BE2C (cell line): ENCODE data around the gene ATN1.

Experiments used
- DNase-seq: peaks from one replicate; pipeline ENCODE4 v3.0.0-alpha.2; 2020
- H3K27me3 ChIP-seq: fragments of 250-450 bp; sonication (Bioruptor Pico); 2 replicates; pipeline ENCODE4 v1.5.1; 2020; ENCODE audit warnings: mild to moderate bottlenecking
- H3K36me3 ChIP-seq: fragments of 250-450 bp; sonication (Bioruptor Pico); 2 replicates; pipeline ENCODE4 v1.5.1; 2020; ENCODE audit warnings: mild to moderate bottlenecking
- H3K4me1 ChIP-seq: fragments of 250-450 bp; sonication (Bioruptor Pico); 2 replicates; pipeline ENCODE4 v1.5.1; 2020
- H3K4me3 ChIP-seq: 2 replicates; pipeline ENCODE4 v1.5.1; 2011; ENCODE audit warnings: low read depth, low read length
- H3K9me3 ChIP-seq: fragments of 250-450 bp; sonication (Bioruptor Pico); 2 replicates; pipeline ENCODE4 v1.5.1; 2020
- TF ChIP-seq, protein P1 (sequence below): IDR thresholded peaks from 2 replicates; pipeline ENCODE4 v1.5.1; 2012; ENCODE audit warnings: mild to moderate bottlenecking, low read depth, low read length

Gene ATN1

DNA sequence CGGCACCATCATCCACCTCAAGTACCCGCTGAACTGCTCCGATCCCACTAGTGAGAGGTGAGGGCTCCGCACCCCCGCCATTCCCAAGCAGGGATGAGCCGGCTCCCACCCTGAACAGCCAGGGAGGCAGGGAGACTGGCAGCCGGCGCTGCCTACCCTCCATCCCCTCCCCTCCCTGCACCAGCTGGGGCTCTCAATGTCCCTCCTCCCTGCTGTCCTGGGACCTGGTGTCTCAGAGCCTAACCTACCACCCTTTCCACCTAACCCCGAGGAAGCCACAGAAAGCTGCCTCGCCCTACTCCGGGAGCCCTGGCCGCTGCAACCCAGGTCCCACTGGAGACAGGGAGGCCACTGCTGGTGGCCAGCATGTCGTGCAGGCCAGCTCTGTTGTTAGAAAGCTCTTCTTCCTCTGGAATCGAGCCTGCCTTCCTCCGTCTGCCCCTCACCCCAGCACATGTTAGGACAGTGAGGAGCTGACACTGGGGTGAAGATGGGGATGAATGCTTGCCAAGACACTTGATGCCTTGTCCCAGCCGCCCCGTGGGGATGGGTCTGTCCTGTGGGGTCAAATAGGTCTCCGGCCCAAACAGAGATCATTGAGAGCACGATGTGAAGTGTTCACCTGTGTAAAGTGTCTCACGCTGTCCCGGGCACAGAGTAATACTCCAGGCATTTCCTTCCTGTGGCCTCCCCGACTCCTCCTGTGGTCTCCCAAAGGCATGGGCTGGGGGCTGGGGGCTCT lies 24.5 kb downstream of the ATN1 start:
- H3K36me3 ChIP-seq: no peaks in the 10 kb centered on the region
- no peaks in the 10 kb centered on the region for H3K27me3 ChIP-seq
- no peaks in the 10 kb centered on the region for H3K9me3 ChIP-seq
- TF ChIP-seq, protein P1, sequence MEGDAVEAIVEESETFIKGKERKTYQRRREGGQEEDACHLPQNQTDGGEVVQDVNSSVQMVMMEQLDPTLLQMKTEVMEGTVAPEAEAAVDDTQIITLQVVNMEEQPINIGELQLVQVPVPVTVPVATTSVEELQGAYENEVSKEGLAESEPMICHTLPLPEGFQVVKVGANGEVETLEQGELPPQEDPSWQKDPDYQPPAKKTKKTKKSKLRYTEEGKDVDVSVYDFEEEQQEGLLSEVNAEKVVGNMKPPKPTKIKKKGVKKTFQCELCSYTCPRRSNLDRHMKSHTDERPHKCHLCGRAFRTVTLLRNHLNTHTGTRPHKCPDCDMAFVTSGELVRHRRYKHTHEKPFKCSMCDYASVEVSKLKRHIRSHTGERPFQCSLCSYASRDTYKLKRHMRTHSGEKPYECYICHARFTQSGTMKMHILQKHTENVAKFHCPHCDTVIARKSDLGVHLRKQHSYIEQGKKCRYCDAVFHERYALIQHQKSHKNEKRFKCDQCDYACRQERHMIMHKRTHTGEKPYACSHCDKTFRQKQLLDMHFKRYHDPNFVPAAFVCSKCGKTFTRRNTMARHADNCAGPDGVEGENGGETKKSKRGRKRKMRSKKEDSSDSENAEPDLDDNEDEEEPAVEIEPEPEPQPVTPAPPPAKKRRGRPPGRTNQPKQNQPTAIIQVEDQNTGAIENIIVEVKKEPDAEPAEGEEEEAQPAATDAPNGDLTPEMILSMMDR: no peak
- DNase-seq: no peak
- H3K4me3 ChIP-seq: no peak overlapping the region
- H3K4me1 ChIP-seq: no peaks in the 10 kb centered on the region

DNA sequence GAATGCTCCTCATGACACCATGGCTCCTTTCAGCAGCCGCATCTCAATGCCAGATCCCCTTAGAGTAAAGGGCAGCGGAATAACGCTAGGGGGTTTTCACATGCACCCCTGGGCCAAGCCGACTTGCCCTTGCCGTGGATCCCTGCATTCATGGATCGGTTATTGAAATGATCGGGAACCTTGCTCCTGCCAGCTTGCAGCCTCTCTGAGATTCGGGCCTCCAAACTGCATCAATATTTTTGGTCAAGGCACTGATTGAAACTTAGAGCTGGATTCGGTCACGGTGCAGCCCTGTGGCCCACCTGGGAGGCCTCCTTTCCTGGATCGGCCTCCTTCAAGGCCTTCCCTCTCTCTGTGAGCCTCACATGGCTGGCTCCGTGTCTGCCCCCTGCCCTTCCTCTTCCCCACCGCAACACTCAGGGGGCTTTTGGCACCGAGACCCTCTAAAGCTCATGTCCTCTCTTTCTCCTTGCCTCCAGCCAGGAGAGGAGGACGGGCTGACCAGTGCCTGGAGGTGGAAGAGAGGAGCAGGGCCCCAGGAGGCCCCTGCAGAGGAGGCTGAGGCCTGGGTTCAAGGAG lies 25.2 kb downstream of the ATN1 start:
- H3K4me3 ChIP-seq: no peak overlapping the region
- TF ChIP-seq, protein P1: no peak
- H3K27me3 ChIP-seq: no peaks in the 10 kb centered on the region
- H3K36me3 ChIP-seq: no peaks in the 10 kb centered on the region
- DNase-seq: no peak
- no peaks in the 10 kb centered on the region for H3K4me1 ChIP-seq
- H3K9me3 ChIP-seq: no peaks in the 10 kb centered on the region

DNA sequence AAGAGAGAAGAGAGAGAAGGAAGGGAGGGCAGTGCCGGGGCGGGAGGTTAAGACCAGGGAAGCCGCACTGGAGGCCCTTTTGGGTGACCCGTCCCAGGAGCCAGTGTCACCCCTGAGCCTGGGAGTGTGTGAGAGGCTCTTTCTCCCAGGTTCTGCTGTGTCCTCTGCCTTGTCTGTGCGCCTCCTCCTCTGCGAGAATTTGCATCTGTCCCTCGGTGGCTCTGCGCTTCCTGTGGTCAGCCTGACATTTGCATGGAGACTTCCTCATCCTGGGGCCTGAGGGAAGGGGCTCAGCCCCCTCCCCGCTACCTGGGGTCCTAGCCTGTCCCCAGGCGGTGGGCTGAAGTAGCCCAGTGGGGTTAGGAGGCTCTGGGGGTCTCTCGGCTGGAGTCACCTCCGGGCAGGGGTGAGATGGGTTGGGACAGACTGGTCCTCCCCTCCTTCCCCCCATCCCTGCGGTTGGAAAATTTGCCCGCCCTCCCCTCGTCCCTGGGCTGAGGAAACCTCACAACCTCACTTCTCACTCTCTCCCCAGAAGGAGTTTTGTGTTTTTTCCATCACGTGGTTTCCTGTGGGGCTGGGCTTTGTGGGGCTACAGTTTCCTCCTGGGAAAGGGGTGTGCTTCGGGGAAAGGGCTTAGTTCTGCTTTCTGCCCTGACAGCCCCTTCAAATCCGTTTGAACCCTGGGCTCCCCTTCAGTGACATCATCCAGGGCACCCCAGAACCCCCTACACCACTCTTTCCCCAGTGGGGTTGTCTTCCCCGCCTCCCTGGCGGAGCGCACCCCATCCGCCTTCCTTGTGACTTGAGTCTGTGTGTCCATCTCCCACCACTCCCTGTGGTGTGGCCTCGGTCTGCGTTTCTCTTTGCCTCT lies 25.9 kb downstream of the ATN1 start:
- TF ChIP-seq, protein P1: no peak
- no peaks in the 10 kb centered on the region for H3K27me3 ChIP-seq
- H3K4me1 ChIP-seq: no peaks in the 10 kb centered on the region
- no peaks in the 10 kb centered on the region for H3K9me3 ChIP-seq
- H3K36me3 ChIP-seq: no peaks in the 10 kb centered on the region
- H3K4me3 ChIP-seq: no peak overlapping the region
- no peak for DNase-seq

- Histone ChIP-seq H3K27me3 (no peaks in the 10 kb centered on the region), H3K9me3 (no peaks in the 10 kb centered on the region), H3K36me3 (no peaks in the 10 kb centered on the region), H3K4me1 (no peaks in the 10 kb centered on the region), H3K4me3 (no peak overlapping the region)
- DNase-seq: no peak
- TF ChIP-seq, protein P1: no peak
These were observed 26.8 kb downstream of the ATN1 start for GRCh38 chr12:6954316-6955107.

GRCh38 chr12:6955108-6956020 lies 27.6 kb downstream of the ATN1 start:
- TF ChIP-seq, protein P1: no peak
- no peak for DNase-seq
- Histone ChIP-seq H3K9me3 (no peaks in the 10 kb centered on the region), H3K4me3 (no peak overlapping the region), H3K27me3 (no peaks in the 10 kb centered on the region), H3K4me1 (no peaks in the 10 kb centered on the region), H3K36me3 (no peaks in the 10 kb centered on the region)
